Ascending aorta (tissue), 2 donors: ENCODE data around the gene ACSL1. TPM values are rescaled to one million over a fixed set of nuclear protein-coding genes. Genes with fewer than 3 reads are reported as not detected.

Experiments used
- DNase-seq, 2 donors: peaks; one replicate each; pipeline ENCODE4 v3.0.0-alpha.2; 2019; ENCODE audit warnings: low spot score in 2 of 2
- H3K27ac ChIP-seq, 2 donors: fragments of 200-600 bp; sonication (generic); one replicate each; pipeline ENCODE4 v1.5.1; 2016 to 2017; ENCODE audit warnings: mild to moderate bottlenecking in 1 of 2
- H3K27me3 ChIP-seq: fragments of 200-600 bp; sonication (generic); one replicate; pipeline ENCODE4 v1.5.1; 2017
- H3K36me3 ChIP-seq, 2 donors: fragments of 200-600 bp; sonication (generic); one replicate each; pipeline ENCODE4 v1.5.1; 2016
- H3K4me1 ChIP-seq, 2 donors: fragments of 200-600 bp; sonication (generic); one replicate each; pipeline ENCODE4 v1.5.1; 2016 to 2017; ENCODE audit warnings: mild to moderate bottlenecking in 1 of 2
- H3K4me3 ChIP-seq, 2 donors: fragments of 200-600 bp; sonication (generic); one replicate each; pipeline ENCODE4 v1.5.1; 2016 to 2017; ENCODE audit warnings: mild to moderate bottlenecking in 1 of 2
- H3K9me3 ChIP-seq, 2 donors: fragments of 200-600 bp; sonication (generic); one replicate each; pipeline ENCODE4 v1.5.1; 2016
- intact Hi-C: fragments of 100-400 bp; cut with DNase I; formaldehyde crosslinking; loops from one replicate; pipeline ENCODE4 v1.15.1; 2023
- total RNA-seq: library from RNA; depleted of rRNA; stranded (reverse); fragments of >200 nt; gene quantifications from one replicate; pipeline ENCODE4 v1.1.0, GENCODE V29; 2016
- TF ChIP-seq, protein P1 (sequence below), 3 experiments: fragments of 200-600 bp in 2 of 3; fragments of 450-650 bp in 1 of 3; sonication (generic) in 2 of 3; IDR thresholded peaks; one replicate each; pipeline ENCODE4 v1.5.1; 2016 to 2019; ENCODE audit warnings: antibody characterized with exemption in 3 of 3, mild to moderate bottlenecking in 1 of 3, moderate library complexity in 1 of 3

The ACSL1 gene
- total RNA-seq, 1 donor from 2014 or later, result 31.8 TPM

- no peaks in the 10 kb centered on the region for H3K27me3 ChIP-seq
- intact Hi-C loops, result no loop called here
- H3K9me3 ChIP-seq, result no peaks in the 10 kb centered on the region
- TF ChIP-seq, protein P1, sequence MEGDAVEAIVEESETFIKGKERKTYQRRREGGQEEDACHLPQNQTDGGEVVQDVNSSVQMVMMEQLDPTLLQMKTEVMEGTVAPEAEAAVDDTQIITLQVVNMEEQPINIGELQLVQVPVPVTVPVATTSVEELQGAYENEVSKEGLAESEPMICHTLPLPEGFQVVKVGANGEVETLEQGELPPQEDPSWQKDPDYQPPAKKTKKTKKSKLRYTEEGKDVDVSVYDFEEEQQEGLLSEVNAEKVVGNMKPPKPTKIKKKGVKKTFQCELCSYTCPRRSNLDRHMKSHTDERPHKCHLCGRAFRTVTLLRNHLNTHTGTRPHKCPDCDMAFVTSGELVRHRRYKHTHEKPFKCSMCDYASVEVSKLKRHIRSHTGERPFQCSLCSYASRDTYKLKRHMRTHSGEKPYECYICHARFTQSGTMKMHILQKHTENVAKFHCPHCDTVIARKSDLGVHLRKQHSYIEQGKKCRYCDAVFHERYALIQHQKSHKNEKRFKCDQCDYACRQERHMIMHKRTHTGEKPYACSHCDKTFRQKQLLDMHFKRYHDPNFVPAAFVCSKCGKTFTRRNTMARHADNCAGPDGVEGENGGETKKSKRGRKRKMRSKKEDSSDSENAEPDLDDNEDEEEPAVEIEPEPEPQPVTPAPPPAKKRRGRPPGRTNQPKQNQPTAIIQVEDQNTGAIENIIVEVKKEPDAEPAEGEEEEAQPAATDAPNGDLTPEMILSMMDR (IDR thresholded peaks at IDR 0.05), result no peak
- no peaks in the 10 kb centered on the region for H3K36me3 ChIP-seq
- H3K27ac ChIP-seq, result no peak overlapping the region
- no peaks in the 10 kb centered on the region for H3K4me1 ChIP-seq
- no peak overlapping the region for H3K4me3 ChIP-seq
- no peak for DNase-seq
Measured at GRCh38 chr4:184727430-184727829, 98.3 kb downstream of the ACSL1 start.

GRCh38 chr4:184722798-184723197 is 103.0 kb downstream of the ACSL1 start:
- Histone ChIP-seq H3K27me3 (no peaks in the 10 kb centered on the region), H3K4me3 (no peak overlapping the region), H3K36me3 (no peaks in the 10 kb centered on the region), H3K4me1 (no peaks in the 10 kb centered on the region), H3K27ac (no peak overlapping the region), H3K9me3 (peaks cover 0 to 12% of the 10 kb centered on the region in 2 donors)
- no peak for DNase-seq
- TF ChIP-seq, protein P1 (IDR thresholded peaks at IDR 0.05), result no peak
- intact Hi-C loops, result no loop called here

DNA sequence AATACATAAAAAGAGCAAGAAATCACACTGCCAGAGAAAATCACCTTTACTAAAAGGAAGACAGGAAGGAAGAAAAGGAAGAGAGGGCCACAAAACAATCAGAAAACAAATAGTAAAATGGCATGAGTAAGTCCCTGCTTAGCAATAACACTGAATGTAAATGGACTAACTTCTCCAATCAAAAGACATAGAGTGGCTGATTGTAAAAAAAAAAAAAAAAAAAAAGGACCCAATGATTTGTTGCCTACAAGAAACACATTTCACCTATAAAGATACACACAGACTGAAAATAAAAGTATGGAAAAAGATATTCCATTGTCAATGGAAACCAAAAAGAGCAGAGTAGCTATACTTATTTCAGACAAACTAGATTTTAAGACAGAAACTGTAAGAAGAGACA is 104.5 kb downstream of the ACSL1 start:
- Histone ChIP-seq H3K9me3 (peaks cover 0 to 12% of the 10 kb centered on the region in 2 donors), H3K27ac (no peak overlapping the region), H3K27me3 (no peaks in the 10 kb centered on the region), H3K4me1 (no peaks in the 10 kb centered on the region), H3K36me3 (no peaks in the 10 kb centered on the region), H3K4me3 (no peak overlapping the region)
- no peak for DNase-seq
- intact Hi-C loops, result no loop called here
- TF ChIP-seq, protein P1 (IDR thresholded peaks at IDR 0.05), result no peak

- H3K36me3 ChIP-seq, result no peaks in the 10 kb centered on the region
- TF ChIP-seq, protein P1 (IDR thresholded peaks at IDR 0.05), result no peak
Measured at GRCh38 chr4:184719407-184719806, 106.4 kb downstream of the ACSL1 start.

GRCh38 chr4:184715526-184715925 is 110.2 kb downstream of the ACSL1 start:
- no peak overlapping the region for H3K4me3 ChIP-seq
- TF ChIP-seq, protein P1 (IDR thresholded peaks at IDR 0.05), result no peak
- no peaks in the 10 kb centered on the region for H3K4me1 ChIP-seq
- DNase-seq, result no peak
- peaks cover 0 to 4% of the 10 kb centered on the region in 2 donors for H3K9me3 ChIP-seq
- no peak overlapping the region for H3K27ac ChIP-seq
- intact Hi-C loops, result no loop called here
- no peaks in the 10 kb centered on the region for H3K27me3 ChIP-seq
- no peaks in the 10 kb centered on the region for H3K36me3 ChIP-seq

More at GRCh38 chr4:184719407-184719806, 106.4 kb downstream of the ACSL1 start:
- intact Hi-C loops, result no loop called here
- H3K4me1 ChIP-seq, result no peaks in the 10 kb centered on the region
- DNase-seq, result no peak
- no peak overlapping the region for H3K4me3 ChIP-seq
- H3K27ac ChIP-seq, result no peak overlapping the region
- H3K9me3 ChIP-seq, result peaks cover 0 to 12% of the 10 kb centered on the region in 2 donors
- no peaks in the 10 kb centered on the region for H3K27me3 ChIP-seq

DNA sequence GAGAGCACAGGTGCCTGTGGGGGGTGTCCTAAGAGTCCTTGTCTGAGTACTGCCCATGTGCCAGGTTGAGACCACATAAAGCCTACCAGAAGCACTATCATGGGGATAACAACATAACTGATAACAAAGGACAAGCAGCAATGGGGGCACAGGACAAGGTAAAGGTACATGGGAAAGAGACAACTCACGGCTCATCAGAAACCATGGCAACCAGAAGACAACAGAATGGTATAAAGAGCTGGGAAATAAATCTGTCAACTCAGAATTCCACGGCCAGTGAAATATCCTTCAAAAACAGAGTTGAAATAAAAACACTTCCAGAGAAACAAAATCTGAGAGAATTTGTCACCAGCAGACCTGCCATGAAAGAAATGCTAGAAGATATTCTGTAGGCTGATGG is 111.9 kb downstream of the ACSL1 start:
- Histone ChIP-seq H3K4me3 (no peak overlapping the region), H3K4me1 (no peaks in the 10 kb centered on the region), H3K9me3 (no peaks in the 10 kb centered on the region), H3K27ac (no peak overlapping the region), H3K27me3 (no peaks in the 10 kb centered on the region), H3K36me3 (no peaks in the 10 kb centered on the region)
- DNase-seq, result no peak
- intact Hi-C loops, result no loop called here
- TF ChIP-seq, protein P1 (IDR thresholded peaks at IDR 0.05), result no peak
